Measurements from ENCODE around the gene NPW. TPM values are rescaled to one million over a fixed set of nuclear protein-coding genes. Genes with fewer than 3 reads are reported as not detected.

Gene NPW
- total RNA-seq, result 1 to 10 TPM in 3 of 9 donors, under 1 TPM in 1, not detected in 5; 0.50 to 3.9 (median 1.4) TPM
- polyA plus RNA-seq, result 1 to 10 TPM in 1 of 3 donors, under 1 TPM in 1, not detected in 1; 0.88 to 1.3 TPM
- long read RNA-seq, donor 1, result 0 reads
- long read RNA-seq, donor 2, result 0 reads
- long read RNA-seq, donor 3, partial matches to known transcripts, result 0 of 1 reads
- long read RNA-seq, donor 3, other reads (novel, unspliced or antisense), result 0 of 1 reads
- long read RNA-seq, donor 4, partial matches to known transcripts, result 0 of 3 reads
- long read RNA-seq, donor 4, other reads (novel, unspliced or antisense), result 2 of 3 reads
- long read RNA-seq, donor 5, result 0 reads
- long read RNA-seq, donor 6, result 0 reads
- long read RNA-seq, donor 7, partial matches to known transcripts, result 0 of 4 reads
- long read RNA-seq, donor 7, other reads (novel, unspliced or antisense), result 0 of 4 reads
- long read RNA-seq, donor 8, transcript NPW-202 (2 exons, 991 nt), result major isoform, 6 of 6 reads
- long read RNA-seq, donor 8, partial matches to known transcripts, result 0 of 6 reads
- long read RNA-seq, donor 8, other reads (novel, unspliced or antisense), result 0 of 6 reads
- long read RNA-seq, donor 9, partial matches to known transcripts, result 0 of 2 reads
- long read RNA-seq, donor 9, other reads (novel, unspliced or antisense), result 0 of 2 reads
- long read RNA-seq, donor 10, partial matches to known transcripts, result 0 of 1 reads
- long read RNA-seq, donor 10, other reads (novel, unspliced or antisense), result 0 of 1 reads

DNA sequence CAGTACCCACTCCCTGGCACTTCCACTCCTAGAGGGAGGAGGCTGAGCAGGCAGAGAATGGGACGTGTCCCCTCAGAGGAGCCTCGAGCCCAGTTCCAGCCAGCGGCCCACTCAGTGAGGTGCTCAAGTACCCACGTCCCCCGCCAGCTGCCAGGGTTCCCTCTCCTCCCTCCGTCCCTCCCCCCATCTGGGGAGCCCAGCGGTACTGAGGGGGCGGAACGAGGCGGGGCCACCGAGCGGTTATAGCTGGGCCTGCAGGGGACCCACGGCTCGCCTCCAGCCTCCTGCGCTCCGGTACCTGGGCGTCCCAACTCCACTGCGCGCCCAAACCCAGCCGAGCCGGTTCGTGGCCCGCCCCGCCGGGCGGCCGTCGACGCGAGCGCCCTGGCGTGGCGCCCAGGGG lies at the start of gene NPW:
Gene NPW (plus strand): TSS at position 268 of the 403 bp plus-strand sequence.
- Histone ChIP-seq H3K36me3 (replicated peaks in 1 of 2) (no peaks in the 10 kb centered on the region), H3K27me3 (peaks cover 17% of the 10 kb centered on the region), H3K4me1 (replicated peaks in 1 of 2) (peaks cover 14 to 17% of the 10 kb centered on the region in 2 donors), H3K9me3 (replicated peaks in 1 of 3) (no peaks in the 10 kb centered on the region), H3K27ac (no peak within 1 kb of the TSS), H3K4me3 (no peak within 1 kb of the TSS)
- TF ChIP-seq POLR2A (IDR thresholded peaks at IDR 0.05), result no peak
- TF ChIP-seq, protein P1, sequence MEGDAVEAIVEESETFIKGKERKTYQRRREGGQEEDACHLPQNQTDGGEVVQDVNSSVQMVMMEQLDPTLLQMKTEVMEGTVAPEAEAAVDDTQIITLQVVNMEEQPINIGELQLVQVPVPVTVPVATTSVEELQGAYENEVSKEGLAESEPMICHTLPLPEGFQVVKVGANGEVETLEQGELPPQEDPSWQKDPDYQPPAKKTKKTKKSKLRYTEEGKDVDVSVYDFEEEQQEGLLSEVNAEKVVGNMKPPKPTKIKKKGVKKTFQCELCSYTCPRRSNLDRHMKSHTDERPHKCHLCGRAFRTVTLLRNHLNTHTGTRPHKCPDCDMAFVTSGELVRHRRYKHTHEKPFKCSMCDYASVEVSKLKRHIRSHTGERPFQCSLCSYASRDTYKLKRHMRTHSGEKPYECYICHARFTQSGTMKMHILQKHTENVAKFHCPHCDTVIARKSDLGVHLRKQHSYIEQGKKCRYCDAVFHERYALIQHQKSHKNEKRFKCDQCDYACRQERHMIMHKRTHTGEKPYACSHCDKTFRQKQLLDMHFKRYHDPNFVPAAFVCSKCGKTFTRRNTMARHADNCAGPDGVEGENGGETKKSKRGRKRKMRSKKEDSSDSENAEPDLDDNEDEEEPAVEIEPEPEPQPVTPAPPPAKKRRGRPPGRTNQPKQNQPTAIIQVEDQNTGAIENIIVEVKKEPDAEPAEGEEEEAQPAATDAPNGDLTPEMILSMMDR (IDR thresholded peaks at IDR 0.05), result no peak
- 3 to 27% (median 10%) methylated on average over 5 to 33 of the region's 33 CpGs for WGBS, 4 donors
- no peak for DNase-seq
- intact Hi-C loops (cut with DNase I), result no loop called here

DNA sequence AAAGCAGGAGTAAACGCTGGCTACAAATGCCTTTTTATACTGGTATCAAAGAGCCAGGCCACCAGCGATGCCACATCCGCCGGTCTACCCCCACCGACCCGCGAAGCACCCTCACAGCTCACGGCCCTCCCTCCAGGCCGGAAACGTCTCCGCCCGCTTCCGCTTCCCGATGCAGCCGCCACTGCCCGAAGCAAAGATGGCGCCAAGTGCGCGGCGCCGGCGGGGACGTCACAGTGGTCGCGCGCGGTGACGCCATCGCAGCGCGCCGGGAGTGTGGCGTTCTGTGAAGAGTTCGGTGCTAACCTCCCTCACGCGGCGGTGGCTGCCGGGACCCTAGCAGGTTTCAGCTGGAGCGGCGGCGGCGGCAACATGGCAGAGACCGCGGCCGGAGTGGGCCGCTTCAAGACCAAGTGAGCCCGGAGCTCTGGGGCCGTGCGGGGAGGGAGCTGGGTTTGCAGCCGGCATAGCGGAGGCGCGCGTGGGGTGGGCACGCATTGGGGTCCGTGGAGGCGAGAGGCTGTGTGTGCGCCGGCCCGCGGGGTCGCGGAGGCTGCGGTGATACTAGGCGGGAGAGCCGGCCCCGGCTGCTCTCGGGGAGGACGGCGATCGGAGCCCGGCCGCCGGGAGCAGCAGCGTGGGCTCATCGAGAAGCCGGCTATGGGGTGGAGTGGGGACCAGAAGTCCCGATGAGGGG lies 47.6 kb upstream of the NPW start, which contains the start of gene TBL3:
Gene TBL3 (plus strand): TSS at position 258 of the 694 bp plus-strand sequence. CDS start 112 bp downstream, at position 370.
- peak; percentile 92 to 96 (median 94) for DNase-seq
- Histone ChIP-seq H3K4me1 (replicated peaks in 1 of 2) (peaks cover 7 to 21% of the 10 kb centered on the region in 2 donors), H3K9me3 (replicated peaks in 1 of 3) (no peaks in the 10 kb centered on the region), H3K27ac (peak within 1 kb of the TSS; percentile 16 to 96 (median 79)), H3K4me3 (peak within 1 kb of the TSS; percentile 74 to 100 (median 93)), H3K27me3 (no peaks in the 10 kb centered on the region), H3K36me3 (replicated peaks in 1 of 2) (peaks cover 0 to 30% of the 10 kb centered on the region in 2 donors)
- intact Hi-C loops (cut with DNase I), result no loop called here
- TF ChIP-seq, protein P1 (IDR thresholded peaks at IDR 0.05), result no peak
- TF ChIP-seq POLR2A (IDR thresholded peaks at IDR 0.05), result peak; percentile 84 to 89
- 0% methylated on average over 1 to 78 of the region's 78 CpGs for WGBS, 4 donors

DNA sequence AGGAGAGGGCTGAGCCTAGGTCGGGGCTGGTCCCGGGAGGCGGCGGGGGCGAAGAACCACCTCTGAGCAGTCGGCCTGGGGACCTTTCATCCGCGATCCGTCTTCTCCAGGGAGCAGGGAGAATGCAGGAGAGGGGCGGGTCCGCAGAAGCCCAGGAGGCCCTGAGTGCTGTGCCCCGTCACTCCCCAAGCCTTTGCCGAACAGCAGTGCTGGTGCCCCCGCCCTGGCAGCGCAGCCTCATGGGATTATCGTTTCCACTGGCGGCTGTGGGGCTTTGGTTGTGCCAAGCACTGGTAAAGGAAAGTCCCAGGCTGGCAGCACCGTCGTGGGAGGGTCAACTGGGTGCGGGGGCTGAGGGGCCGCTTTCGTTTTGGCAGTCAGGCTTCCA lies 47.1 kb upstream of the NPW start:
- Histone ChIP-seq H3K4me3 (peak overlapping the region; percentile 74 to 100 (median 93)), H3K4me1 (replicated peaks in 1 of 2) (peaks cover 7 to 21% of the 10 kb centered on the region in 2 donors), H3K9me3 (replicated peaks in 1 of 3) (no peaks in the 10 kb centered on the region), H3K27me3 (no peaks in the 10 kb centered on the region), H3K36me3 (replicated peaks in 1 of 2) (peaks cover 0 to 35% of the 10 kb centered on the region in 2 donors), H3K27ac (peak overlapping the region in 1 of 5 donors; percentile 79)
- peak in 1 of 7 donors; percentile 27 for DNase-seq
- TF ChIP-seq, protein P1 (IDR thresholded peaks at IDR 0.05), result no peak
- TF ChIP-seq POLR2A (IDR thresholded peaks at IDR 0.05), result no peak
- WGBS, 4 donors, result 2 to 17% (median 3%) methylated on average over 5 to 22 of the region's 22 CpGs
- intact Hi-C loops (cut with DNase I), result no loop called here

Data from adrenal gland (tissue), 19 donors.